GM18858 (cell line): ENCODE data around the gene ADAMTS17.

Source experiments
- ATAC-seq: cut with Tn5 transposase; IDR thresholded peaks from one replicate; pipeline ENCODE4 v1.9.1; 2021; ENCODE audit not compliant: unreplicated experiment

The ADAMTS17 gene

GRCh38 chr15:100057281-100057680 is 284.5 kb downstream of the ADAMTS17 start:
- no peak for ATAC-seq

GRCh38 chr15:100056411-100057072 is 285.2 kb downstream of the ADAMTS17 start:
- no peak for ATAC-seq

GRCh38 chr15:100055821-100056220 is 286.0 kb downstream of the ADAMTS17 start:
- ATAC-seq = no peak

GRCh38 chr15:100054539-100054938 is 287.2 kb downstream of the ADAMTS17 start:
- no peak for ATAC-seq

- ATAC-seq = no peak
These were observed 288.2 kb downstream of the ADAMTS17 start for GRCh38 chr15:100053474-100054121.

GRCh38 chr15:100052716-100053473 is 288.9 kb downstream of the ADAMTS17 start:
- no peak for ATAC-seq

- no peak for ATAC-seq
These were observed 290.6 kb downstream of the ADAMTS17 start for GRCh38 chr15:100050877-100051786.

- no peak for ATAC-seq
These were observed 291.6 kb downstream of the ADAMTS17 start for GRCh38 chr15:100049936-100050876.

- no peak for ATAC-seq
These were observed 292.3 kb downstream of the ADAMTS17 start for GRCh38 chr15:100049483-100049882.

GRCh38 chr15:100048736-100049135 is 293.0 kb downstream of the ADAMTS17 start:
- ATAC-seq = no peak

- ATAC-seq = no peak
These were observed 298.1 kb downstream of the ADAMTS17 start for GRCh38 chr15:100043692-100044091.

GRCh38 chr15:100043068-100043641 is 298.6 kb downstream of the ADAMTS17 start:
- no peak for ATAC-seq

GRCh38 chr15:100042558-100042957 is 299.2 kb downstream of the ADAMTS17 start:
- ATAC-seq = no peak

GRCh38 chr15:100041127-100041828 is 300.5 kb downstream of the ADAMTS17 start:
- ATAC-seq = no peak

GRCh38 chr15:100039994-100040393 is 301.8 kb downstream of the ADAMTS17 start:
- no peak for ATAC-seq

GRCh38 chr15:100038736-100039135 is 303.0 kb downstream of the ADAMTS17 start:
- ATAC-seq = no peak

- ATAC-seq = no peak
These were observed 303.9 kb downstream of the ADAMTS17 start for GRCh38 chr15:100037901-100038300.

- no peak for ATAC-seq
These were observed 305.8 kb downstream of the ADAMTS17 start for GRCh38 chr15:100036015-100036414.

GRCh38 chr15:100034191-100034590 is 307.6 kb downstream of the ADAMTS17 start:
- no peak for ATAC-seq
